Placental epithelial cell (primary cell): ENCODE measurements around the gene EXOSC3. TPM values are rescaled to one million over a fixed set of nuclear protein-coding genes. Genes with fewer than 3 reads are reported as not detected.

Experiments
- total RNA-seq: library from RNA; depleted of rRNA; stranded (reverse); fragments of >200 nt; gene quantifications from 2 replicates; pipeline ENCODE4 v1.2.3, GENCODE V29; 2012

Gene EXOSC3
- total RNA-seq, result 11.4 and 75.8 TPM in 2 replicates

GRCh38 chr9:37784616-37785483 lies at the start of gene EXOSC3:
Gene EXOSC3, minus strand, starts transcription at chr9:37785064. Its CDS starts 20 bp downstream, at chr9:37785044.

GRCh38 chr9:37800631-37801286 lies 15.9 kb upstream of the EXOSC3 start, which contains the start of gene DCAF10:
Gene DCAF10, plus strand, starts transcription at chr9:37800797. Its CDS starts 70 bp downstream, at chr9:37800867.

DNA sequence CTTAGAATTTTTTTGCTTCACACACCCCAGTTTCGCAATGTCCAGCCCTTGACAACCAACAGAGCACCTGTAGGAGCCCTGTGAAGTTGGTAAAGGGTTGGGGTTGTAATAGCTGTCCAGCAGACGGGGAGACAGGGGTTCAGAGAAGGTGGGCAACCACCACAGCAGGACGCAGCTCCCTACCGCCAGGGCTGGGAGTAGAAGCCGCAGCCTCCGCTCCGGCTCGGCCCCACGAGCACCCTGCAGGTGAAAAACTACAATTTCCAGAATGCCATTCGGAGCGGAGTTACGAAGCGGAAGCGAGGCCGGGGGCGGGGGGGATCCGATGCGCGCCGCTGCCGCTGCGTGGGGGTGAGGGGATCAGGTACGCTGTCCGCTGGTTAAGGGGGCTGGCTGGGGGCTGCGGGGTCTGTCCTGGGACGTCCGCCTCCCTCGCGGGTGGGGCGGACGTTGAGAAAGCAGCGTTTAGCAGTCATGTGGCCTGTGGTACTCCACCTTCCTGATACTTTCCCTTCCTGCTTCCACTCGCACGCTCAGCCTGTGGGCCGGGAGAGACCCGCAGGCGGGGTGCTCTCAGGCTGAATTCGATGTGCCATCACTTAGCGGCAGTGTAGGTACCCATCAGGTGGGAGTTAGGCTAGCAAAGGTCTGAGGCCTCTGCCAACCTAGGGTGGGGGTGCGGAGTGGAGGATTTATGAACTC lies 31.2 kb downstream of the EXOSC3 start, which contains the start of gene TRMT10B:
TRMT10B (plus strand) TSS at position 317 of the 702 bp plus-strand sequence. CDS start 8,127 bp downstream, outside the sequence.

Other genes starting within 250 kb of the EXOSC3 start
- 7.6 and 8.6 TPM in 2 replicates for gene FBXO10, start 208.7 kb downstream of the EXOSC3 start, total RNA-seq
- 78.7 and 78.9 TPM in 2 replicates for gene TOMM5, start 192.5 kb downstream of the EXOSC3 start, total RNA-seq
- not detected in 2 replicates for gene FRMPD1, start 134.1 kb downstream of the EXOSC3 start, total RNA-seq
- 1.7 and 7.1 TPM in 2 replicates for gene TRMT10B, start 31.3 kb downstream of the EXOSC3 start, total RNA-seq
- gene DCAF10, start 15.7 kb upstream of the EXOSC3 start, total RNA-seq, result 22.8 and 23.6 TPM in 2 replicates
- 37.7 and 51.7 TPM in 2 replicates for gene SLC25A51, start 119.1 kb upstream of the EXOSC3 start, total RNA-seq